Measurements from ENCODE around the gene CMTM8.

CMTM8 gene

GRCh38 chr3:32391643-32392535 lies 153.4 kb downstream of the CMTM8 start, which contains the start of gene CMTM7:
TSS of gene CMTM7 (plus strand) at chr3:32391853. CDS start at chr3:32391907, 54 bp downstream.
- in situ Hi-C loops (cut with HindIII; ENCODE audit: low pct_ligation_motif_present, low pct_unique_long_range_greater_than_20kb, low sequenced_read_pairs), result no loop called here
- DNase-seq, result peak; percentile 78

- in situ Hi-C loops (cut with HindIII; ENCODE audit: low pct_ligation_motif_present, low pct_unique_long_range_greater_than_20kb, low sequenced_read_pairs), result no loop called here
- peak; percentile 44 for DNase-seq
Measured at GRCh38 chr3:32392536-32393302, 154.2 kb downstream of the CMTM8 start.

DNA sequence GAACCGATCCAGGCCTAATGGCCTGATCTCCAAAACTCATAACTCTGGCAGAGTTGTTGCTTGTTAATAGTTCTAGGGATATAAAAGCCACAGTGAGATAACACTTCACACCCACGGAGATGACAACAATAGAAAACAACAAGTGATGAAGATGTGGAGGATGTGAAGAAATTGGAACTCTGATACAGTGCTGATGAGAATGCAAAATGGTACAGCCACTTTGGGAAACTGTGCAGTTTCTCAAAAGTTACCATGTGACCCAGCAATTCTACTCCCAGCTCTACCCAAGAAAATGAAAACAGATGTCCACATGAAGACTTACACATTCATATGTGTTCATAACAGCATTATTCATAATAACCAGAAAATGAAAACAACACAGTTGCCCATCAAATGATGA lies 157.0 kb downstream of the CMTM8 start:
- no peak for DNase-seq
- in situ Hi-C loops (cut with HindIII; ENCODE audit: low pct_ligation_motif_present, low pct_unique_long_range_greater_than_20kb, low sequenced_read_pairs), result no loop called here

- in situ Hi-C loops (cut with HindIII; ENCODE audit: low pct_ligation_motif_present, low pct_unique_long_range_greater_than_20kb, low sequenced_read_pairs), result no loop called here
Measured at GRCh38 chr3:32397941-32398340, 159.5 kb downstream of the CMTM8 start.

GRCh38 chr3:32398531-32398930 lies 160.1 kb downstream of the CMTM8 start:
- in situ Hi-C loops (cut with HindIII; ENCODE audit: low pct_ligation_motif_present, low pct_unique_long_range_greater_than_20kb, low sequenced_read_pairs), result no loop called here

More at GRCh38 chr3:32397941-32398340, 159.5 kb downstream of the CMTM8 start:
- DNase-seq, result no peak

DNA sequence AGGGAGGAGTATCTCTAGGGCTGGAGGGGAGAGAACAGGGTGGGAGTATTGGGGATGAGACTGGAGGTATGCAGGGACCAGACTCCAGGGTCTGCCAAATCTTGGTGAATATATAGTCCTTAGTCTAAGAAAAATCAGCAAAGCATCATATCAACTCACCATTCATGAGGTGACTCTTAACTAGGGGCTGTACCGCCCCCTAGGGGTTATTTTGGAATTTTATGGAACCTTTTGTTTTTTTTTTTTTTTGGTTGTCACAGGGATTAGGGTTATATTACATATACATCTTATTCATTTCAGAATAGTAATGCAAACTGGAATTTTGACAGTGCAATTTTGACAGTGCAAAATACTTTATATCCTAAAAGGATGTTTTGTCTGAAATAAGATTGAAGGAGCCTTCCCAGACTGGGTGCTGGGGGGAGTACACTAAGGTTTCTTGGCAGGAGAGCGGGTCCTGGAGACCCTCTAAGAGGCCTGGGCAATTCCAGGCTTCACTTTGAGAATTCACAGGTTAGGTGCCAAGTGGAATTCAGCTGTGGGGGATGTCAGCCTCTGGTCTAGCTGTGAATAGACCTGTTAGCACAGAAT lies 160.6 kb downstream of the CMTM8 start:
- peak; percentile 65 for DNase-seq
- in situ Hi-C loops (cut with HindIII; ENCODE audit: low pct_ligation_motif_present, low pct_unique_long_range_greater_than_20kb, low sequenced_read_pairs), result no loop called here

More at GRCh38 chr3:32398531-32398930, 160.1 kb downstream of the CMTM8 start:
- DNase-seq, result no peak

GRCh38 chr3:32401126-32401525 lies 162.6 kb downstream of the CMTM8 start:
- in situ Hi-C loops (cut with HindIII; ENCODE audit: low pct_ligation_motif_present, low pct_unique_long_range_greater_than_20kb, low sequenced_read_pairs), result no loop called here
- DNase-seq, result peak; percentile 20

- peak; percentile 64 for DNase-seq
- in situ Hi-C loops (cut with HindIII; ENCODE audit: low pct_ligation_motif_present, low pct_unique_long_range_greater_than_20kb, low sequenced_read_pairs), result no loop called here
Measured at GRCh38 chr3:32401556-32402081, 163.1 kb downstream of the CMTM8 start.

GRCh38 chr3:32403663-32404062 lies 165.2 kb downstream of the CMTM8 start:
- in situ Hi-C loops (cut with HindIII; ENCODE audit: low pct_ligation_motif_present, low pct_unique_long_range_greater_than_20kb, low sequenced_read_pairs), result no loop called here
- no peak for DNase-seq

- in situ Hi-C loops (cut with HindIII; ENCODE audit: low pct_ligation_motif_present, low pct_unique_long_range_greater_than_20kb, low sequenced_read_pairs), result no loop called here
- DNase-seq, result no peak
Measured at GRCh38 chr3:32404714-32405113, 166.2 kb downstream of the CMTM8 start.

GRCh38 chr3:32405155-32405554 lies 166.7 kb downstream of the CMTM8 start:
- in situ Hi-C loops (cut with HindIII; ENCODE audit: low pct_ligation_motif_present, low pct_unique_long_range_greater_than_20kb, low sequenced_read_pairs), result no loop called here
- DNase-seq, result no peak

- in situ Hi-C loops (cut with HindIII; ENCODE audit: low pct_ligation_motif_present, low pct_unique_long_range_greater_than_20kb, low sequenced_read_pairs), result no loop called here
- no peak for DNase-seq
Measured at GRCh38 chr3:32405711-32406323, 167.3 kb downstream of the CMTM8 start.

DNA sequence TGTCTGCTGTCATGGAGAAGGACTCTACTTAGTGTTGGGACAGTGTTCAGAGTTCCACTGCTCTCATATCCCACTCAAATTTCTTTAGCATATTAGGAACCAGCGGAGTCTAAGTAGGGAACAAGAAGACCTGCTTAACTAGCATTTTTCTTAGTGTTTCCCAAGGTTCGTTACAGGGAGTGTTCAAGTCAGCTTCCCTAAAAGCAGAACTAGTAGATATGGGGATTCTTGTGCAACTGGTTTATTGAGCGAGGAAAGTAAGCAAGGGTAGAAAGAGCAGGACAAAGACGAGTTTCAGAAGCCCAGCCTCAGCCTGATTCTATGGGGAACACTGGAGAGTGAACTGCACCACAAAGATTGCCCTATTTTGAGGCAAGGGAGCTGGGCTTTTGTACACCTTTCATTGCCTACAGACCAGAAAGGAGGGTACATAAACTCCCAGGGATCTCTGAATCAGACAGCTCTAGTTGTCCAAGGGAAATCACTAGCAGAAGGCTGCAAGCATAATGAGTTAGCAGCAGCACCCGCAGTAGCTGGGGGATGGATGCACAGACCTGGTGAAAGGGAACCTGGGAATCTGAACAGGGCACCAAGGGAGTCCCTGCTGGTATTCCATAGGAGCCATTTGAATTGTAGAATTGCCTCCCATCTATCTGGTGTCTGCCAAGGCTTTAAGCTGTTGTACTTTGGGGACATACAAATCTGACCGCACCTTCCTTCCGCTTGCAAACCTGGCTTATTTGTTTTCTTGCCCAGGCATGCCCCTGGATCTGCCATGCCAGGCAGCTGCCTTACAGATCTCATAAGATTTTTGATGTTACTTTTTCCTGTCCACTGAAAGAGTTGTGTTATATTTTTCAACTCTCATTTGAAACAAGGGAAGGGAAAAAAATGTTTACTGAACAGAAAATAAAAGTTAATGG lies 168.3 kb downstream of the CMTM8 start:
- in situ Hi-C loops (cut with HindIII; ENCODE audit: low pct_ligation_motif_present, low pct_unique_long_range_greater_than_20kb, low sequenced_read_pairs), result no loop called here
- DNase-seq, result no peak

DNA sequence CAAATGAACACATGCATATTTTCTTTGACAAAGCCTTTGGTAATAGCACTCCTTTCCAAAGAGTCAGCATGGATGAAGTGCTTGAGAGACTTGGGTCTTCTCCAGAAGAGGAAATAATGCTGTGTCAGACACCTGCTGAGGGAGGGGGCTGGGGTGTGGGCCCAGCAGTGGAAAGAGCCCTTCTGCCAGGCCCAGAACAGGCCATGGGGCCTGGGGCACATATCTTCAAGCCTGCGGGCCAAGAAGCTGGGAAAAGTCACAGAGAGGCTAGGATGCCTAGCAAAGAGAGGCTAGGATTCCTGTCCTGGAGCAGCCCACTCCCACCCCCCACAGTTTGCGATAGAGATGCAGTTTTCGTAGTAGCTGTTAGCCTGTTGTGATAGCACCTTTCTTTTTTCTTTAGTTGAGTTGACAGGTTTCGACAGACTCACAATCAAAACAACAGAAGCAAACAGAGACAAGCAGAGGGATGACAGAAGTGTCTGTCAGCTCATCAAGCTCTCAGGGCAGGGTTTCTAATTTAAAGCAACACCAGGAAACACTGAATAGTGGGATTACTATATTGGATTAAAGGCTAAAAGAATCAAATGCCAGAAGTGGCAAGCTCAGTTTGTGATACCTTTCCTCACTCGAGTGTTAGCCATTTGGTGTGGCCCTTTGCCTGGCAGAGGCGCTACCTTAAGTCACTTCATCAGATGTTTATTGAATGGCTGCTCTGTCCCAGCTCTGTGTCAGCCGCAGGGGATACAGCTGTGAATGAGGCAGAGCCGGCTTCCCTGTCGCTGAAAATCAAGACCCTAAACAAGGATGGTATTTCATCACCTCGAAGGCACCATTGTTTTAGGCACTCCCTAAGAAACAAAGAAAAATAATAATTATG lies 172.1 kb downstream of the CMTM8 start:
- in situ Hi-C loops (cut with HindIII; ENCODE audit: low pct_ligation_motif_present, low pct_unique_long_range_greater_than_20kb, low sequenced_read_pairs), result no loop called here
- no peak for DNase-seq

- no peak for DNase-seq
- in situ Hi-C loops (cut with HindIII; ENCODE audit: low pct_ligation_motif_present, low pct_unique_long_range_greater_than_20kb, low sequenced_read_pairs), result no loop called here
Measured at GRCh38 chr3:32411442-32411841, 173.0 kb downstream of the CMTM8 start.

GRCh38 chr3:32412887-32413286 lies 174.4 kb downstream of the CMTM8 start:
- in situ Hi-C loops (cut with HindIII; ENCODE audit: low pct_ligation_motif_present, low pct_unique_long_range_greater_than_20kb, low sequenced_read_pairs), result no loop called here
- DNase-seq, result no peak

Data from ACHN (cell line).